GM18507 (cell line): ENCODE results near the gene FAIM.
"Not testable (repeated sequence)": the region's sequence is repeated elsewhere in the genome, so short reads cannot be mapped to it uniquely, and the experiment has no call there.

Experiments used
- DNase-seq: peaks from one replicate; pipeline ENCODE4 v3.0.0; 2011; ENCODE audit warnings: low read depth; ENCODE audit not compliant: insufficient read length; ENCODE audit errors: extremely low spot score
- FAIRE-seq: peaks from 2 replicates; lab custom pipeline; 2011; peaks lifted over from hg19 to GRCh38; lab: Jason Lieb, UNC

Gene FAIM

GRCh38 chr3:138673641-138674530 lies 65.3 kb downstream of the FAIM start:
- FAIRE-seq (peak; percentile 15), DNase-seq (no peak)

- DNase-seq (no peak), FAIRE-seq (no peak)
Measured at GRCh38 chr3:138675393-138675792, 66.8 kb downstream of the FAIM start.

GRCh38 chr3:138678086-138678485 lies 69.5 kb downstream of the FAIM start:
- DNase-seq = no peak
- no peak for FAIRE-seq

- no peak for DNase-seq
- FAIRE-seq = no peak
Measured at GRCh38 chr3:138678874-138679392, 70.4 kb downstream of the FAIM start.

GRCh38 chr3:138680974-138681373 lies 72.4 kb downstream of the FAIM start:
- not testable (repeated sequence) for DNase-seq
- FAIRE-seq = peak; percentile 9

- DNase-seq (no peak), FAIRE-seq (no peak)
Measured at GRCh38 chr3:138681463-138682220, 73.1 kb downstream of the FAIM start.

- no peak for FAIRE-seq
- no peak for DNase-seq
Measured at GRCh38 chr3:138682648-138683047, 74.1 kb downstream of the FAIM start.
